HG03025 (cell line): ENCODE results near the gene MRPL30.
"Not testable (repeated sequence)": the region's sequence is repeated elsewhere in the genome, so short reads cannot be mapped to it uniquely, and the experiment has no call there.

Experiments used
- ATAC-seq: cut with Tn5 transposase; IDR thresholded peaks from one replicate; pipeline ENCODE4 v1.9.1; 2021; ENCODE audit warnings: mild to moderate bottlenecking, moderate library complexity; ENCODE audit not compliant: unreplicated experiment, low FRiP score

The MRPL30 gene

DNA sequence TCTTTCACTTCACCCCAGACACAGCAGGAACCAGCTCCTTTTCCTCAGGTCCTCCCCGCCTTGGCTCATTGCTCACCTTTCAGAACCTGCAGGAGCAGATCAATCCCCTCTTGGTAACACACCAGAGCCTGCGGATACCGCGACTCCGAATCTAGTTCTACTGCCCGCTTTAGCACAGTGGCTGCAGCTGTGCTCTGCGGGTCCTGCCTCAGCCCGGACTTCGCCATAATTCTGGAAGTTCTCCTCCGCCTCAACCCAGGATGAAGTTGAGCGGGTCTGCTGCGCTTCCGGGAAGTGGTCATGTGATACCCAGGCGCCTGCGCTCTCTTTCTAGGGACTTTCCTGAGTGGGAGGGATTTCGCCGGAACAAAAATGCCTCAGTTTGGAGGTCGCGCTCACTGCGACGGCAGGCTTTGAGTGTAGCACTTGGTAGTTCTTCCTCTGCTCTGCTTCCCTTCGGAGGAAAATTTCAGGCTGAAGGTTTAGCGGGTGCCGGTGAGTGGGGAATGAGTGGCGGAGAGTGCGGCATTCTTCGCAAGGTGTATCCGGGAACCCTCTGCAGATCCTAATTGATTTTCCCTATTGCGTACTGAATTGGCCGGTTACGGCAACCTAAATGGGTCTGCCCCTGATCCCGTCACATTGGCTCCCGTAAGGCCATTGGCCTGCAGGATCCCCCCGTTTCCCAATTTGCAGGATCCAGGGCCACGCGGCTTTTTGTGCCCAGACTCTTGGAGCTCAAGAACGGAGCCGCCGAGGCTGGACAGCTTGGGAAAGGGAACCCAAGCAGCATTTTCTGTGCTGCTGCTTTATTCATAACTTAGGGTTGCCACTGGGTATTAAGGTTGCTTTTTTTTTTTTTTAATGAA lies at the start of gene MRPL30, which contains the start of gene MITD1:
Gene MRPL30, plus strand, starts transcription at position 430 of the 869 bp plus-strand sequence. CDS start 5,020 bp downstream, outside the sequence.
Gene MITD1, minus strand, starts transcription at position 304 of the 869 bp plus-strand sequence. Its CDS starts 77 bp downstream, at position 227.
- peak; percentile 93 for ATAC-seq

DNA sequence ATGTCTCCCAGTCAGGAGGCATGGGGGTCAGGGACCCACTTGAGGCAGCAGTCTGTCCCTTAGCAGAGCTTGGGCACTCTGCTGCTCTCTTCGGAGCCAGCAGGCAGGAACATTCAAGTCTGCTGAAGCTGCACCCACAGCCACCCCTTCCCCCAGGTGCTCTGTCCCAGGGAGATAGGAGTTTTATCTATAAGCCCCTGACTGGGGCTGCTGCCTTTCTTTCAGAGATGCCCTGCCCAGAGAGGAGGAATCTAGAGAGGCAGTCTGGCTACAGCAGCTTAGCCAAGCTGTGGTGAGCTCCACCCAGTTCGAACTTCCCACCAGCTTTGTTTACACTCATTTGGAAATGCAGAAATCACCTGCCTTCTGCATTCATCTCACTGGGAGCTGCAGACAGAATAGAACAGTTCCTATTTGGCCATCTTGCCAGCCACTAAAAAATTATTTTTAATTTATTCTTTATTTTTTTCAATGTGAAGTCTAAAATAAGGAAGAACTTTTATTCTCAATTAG lies 45.9 kb upstream of the MRPL30 start:
- not testable (repeated sequence) for ATAC-seq

DNA sequence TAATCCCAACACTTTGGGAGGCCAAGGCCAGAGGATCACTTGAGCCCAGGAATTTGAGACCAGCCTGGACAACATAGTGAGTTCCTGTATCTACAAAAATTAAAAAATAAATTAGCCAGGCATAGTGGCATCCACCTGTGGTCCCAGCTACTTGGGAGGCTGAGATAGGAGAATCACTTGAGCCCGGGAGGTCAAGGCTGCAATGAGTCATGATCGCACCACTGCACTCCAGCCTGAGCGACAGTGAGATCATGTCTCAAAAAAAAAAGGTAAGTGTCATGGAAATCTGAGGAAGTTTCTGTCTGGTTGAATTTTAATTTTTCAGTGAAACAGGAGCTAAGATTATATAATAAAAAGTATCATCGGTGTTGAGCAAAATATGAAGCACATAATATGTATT lies 42.0 kb upstream of the MRPL30 start:
- no peak for ATAC-seq

DNA sequence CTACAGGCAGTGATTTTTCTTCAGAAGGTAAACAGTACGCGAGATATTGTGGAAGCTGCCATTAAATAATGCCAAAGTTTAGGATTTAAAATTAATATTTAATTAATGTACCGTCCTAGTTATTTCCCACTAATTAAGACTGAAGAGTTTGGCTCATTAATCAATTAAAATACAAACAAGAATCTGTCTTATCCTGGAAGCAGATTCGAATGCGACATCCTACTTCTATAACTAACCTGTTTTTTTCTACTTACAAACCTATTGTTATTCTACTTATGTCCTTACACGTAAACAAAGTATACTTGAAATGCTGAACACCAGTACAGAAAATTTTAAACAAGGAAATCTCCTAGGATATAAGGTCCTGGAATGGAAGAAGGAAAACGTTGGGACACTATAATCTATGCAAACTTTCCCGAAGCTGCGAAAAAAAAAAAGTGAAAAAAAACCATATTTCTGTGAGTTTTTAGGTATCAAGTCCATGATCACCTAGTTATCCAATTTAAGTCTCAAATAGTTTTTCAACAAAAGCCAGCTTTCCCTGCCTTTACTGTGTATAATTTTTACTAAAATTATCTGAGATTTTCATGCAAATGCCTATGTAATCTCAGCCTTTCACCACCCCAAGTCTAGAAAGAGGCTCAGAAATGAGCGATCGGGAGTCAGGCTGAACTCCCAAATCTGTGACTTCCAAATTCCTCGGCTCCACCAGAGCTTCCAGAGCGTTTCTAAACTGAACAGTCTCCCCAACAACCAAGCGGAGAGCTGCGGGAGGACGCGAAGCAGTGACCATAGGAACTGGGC lies 40.7 kb upstream of the MRPL30 start:
- ATAC-seq: no peak

DNA sequence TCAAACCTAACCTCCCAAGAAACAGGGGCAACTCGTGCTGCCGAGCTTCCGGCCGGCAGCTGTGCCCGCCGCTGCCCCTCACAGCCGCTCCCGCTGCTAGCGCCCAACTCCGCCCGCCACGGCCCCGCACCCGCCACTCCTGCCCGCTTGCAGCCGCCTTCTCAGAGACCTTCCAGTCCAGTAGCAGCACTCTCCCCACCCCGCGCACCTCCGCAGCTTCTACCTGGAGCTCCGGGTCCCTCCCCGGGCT lies 40.2 kb upstream of the MRPL30 start:
- peak; percentile 31 for ATAC-seq

DNA sequence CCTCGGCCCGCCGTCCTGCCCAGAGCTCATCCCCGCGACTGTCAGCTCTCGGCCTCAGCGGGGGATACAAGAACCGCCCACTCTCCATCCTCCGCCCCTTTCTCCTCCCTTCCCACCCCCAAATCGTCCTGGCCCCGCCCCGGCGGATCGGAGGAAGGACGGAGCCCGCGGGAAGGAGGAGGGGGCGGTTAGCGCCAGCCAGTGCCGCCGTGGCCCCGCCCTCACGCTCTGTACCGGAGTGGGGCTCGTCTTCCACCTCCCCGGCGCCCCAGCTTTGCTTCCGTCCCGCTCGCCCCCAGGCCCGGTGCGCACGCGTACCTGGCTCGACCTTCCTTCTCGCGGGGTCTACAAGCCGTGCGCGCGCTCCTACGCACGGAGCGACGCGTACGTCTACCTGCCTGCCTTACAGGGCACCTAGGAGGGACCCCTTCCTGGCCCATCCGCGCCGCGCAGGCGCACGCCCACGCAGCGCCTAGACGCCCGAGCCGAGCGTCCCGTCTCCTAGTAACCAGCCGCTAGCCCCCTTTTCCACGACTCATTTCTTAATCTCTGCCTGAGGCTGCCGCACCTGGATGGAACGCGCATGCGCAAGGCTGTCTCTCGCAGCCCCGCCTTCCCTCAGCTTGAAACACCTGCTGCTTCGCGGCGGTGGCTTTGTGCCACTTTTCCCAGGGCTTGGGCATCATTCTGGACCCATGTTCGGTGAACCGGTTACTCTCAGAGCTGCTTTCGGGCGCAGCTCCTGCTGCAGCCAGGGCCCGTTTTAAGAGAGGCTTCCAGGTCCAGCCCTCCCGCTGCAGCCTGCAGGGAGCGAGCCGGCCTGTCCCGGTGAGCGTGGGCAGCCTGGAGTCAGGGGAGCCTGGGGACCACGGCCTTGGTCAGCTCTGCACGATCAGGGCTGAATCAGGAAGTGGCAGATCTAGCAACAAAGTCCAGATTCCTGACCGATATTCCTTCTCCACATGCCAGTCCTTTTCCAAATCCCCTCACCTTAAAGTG lies 39.6 kb upstream of the MRPL30 start, which contains the start of gene C2orf15:
Gene C2orf15, plus strand, starts transcription at position 598 of the 999 bp plus-strand sequence. CDS start 8,852 bp downstream, outside the sequence.
- ATAC-seq: peak; percentile 93

DNA sequence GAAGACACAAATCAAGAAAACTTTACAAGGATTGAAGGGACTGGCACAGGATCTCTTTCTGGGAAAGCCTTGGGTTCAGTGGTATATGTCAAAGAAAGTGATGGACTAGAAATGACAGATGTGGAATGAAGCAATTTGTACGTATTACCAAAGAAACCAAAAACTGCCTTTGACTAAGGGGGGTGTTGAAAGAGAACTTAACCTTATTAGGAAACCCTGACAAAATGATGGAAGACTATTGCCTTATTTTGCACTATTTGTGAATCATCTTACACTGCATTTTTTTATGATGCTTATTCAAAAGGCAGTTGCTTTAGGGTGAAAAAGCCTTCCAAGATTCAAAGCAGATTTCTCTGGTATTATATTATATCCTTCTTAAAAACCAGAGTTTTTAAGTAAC lies 30.3 kb upstream of the MRPL30 start:
- ATAC-seq: no peak

DNA sequence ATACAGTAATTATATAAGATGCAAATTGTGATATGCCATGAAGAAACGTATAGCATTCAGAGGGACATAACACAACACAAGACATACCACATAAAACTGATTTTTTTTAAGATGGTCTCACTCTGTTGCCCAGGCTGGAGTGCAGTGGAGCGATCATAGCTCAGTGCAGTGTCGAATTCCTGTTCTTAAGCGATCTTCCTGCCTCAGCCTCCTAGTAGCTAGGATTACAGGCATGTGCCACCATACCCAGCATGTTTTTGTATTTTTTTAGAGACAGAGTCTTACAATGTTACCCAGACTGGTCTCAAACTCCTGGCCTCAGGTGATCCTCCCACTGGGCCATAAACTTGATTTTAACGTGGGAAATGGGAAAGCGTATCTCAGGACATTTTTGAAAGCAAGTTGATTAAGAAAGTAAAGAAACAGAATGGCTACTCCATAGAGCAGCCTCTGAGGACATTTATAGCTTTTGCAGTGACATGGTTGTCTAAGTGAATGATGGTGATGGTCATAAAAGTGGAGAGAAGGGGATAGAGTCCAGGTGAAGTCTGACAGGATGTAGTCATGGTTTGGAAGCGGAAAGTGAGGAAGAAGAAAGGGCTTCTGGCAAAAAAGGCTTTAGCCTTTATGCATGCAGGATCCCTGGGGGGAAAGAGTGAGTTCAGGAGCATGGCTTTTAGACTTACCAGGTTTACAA lies 28.6 kb upstream of the MRPL30 start:
- no peak for ATAC-seq

DNA sequence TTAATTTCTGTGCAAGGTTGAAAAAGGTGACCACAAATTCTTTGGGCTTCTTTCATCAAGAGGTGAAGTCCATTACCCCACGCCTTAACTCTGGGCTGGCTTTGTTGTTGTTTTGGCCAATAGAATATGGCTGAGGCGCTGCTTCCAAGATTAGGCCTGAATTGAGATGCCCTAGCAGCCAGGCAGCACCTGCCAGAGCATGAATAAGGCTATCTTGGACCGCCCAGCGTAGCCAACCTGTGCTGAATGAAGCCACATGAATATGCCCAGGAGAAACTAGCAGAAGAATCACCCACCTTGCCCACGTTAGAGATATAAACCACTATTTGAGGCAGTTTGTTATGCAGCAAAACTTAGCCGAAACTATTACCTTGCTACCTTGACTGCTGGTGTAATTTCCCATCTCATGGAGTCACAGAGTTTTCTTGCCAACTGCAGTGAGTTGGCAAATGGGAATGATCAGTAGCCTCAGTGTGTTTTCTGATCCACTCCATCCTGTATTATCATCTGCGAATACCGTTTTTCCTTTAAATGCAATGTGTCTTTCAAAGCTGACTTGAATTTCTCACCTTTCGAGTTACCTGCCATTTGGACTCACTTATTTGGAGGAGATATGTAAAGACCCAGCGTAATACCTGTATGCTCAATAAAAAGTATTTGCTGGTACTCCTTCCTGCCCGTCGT lies 26.9 kb upstream of the MRPL30 start:
- no peak for ATAC-seq

DNA sequence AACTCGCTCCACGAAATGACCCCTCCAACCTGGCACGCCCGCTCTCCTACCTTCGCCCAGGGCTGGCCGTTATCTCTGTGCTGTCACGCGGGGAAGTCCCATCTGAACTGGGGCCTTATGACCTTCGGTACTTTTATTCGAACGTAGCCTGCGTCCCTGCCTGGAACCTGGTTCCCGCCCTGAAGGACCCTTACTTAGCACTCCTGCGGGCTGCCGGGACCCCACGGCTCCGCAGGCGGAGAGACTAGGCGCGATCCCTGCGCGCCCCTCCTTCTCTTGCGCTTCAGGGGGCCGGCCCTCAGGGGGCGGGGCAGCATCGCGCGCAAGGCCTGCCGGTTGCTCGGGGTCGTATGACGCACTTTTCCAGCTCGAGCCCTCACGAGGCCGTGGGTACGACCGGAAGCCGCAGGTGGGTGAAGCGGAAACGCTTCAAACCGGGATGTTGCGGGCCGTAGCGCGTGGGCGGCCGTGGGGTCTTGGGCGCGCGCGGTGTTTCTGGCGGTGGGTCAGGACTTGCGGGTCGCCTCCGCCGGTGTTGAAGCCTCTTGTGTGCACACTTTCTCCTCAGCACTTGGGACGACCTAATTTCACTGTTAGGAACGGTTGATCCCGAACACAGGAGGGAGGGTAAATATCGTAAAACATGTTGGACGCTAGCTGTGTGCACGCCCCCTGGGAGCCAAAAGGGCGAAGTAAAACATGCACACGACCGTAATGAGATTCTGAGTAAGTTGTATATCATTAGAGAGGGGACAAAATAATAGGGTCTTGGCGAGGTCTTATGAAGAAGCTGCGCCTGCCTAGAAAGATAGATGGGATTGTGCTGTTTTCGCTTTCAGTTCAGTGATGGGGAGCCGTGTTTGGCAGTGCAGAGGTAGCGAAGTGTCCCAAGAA lies 26.1 kb upstream of the MRPL30 start, which contains the start of the genes LIPT1 and TSGA10:
Gene LIPT1, plus strand, starts transcription at position 325 of the 894 bp plus-strand sequence. CDS start 6,991 bp downstream, outside the sequence.
Gene TSGA10, minus strand, starts transcription at position 300 of the 894 bp plus-strand sequence. CDS start 45,503 bp downstream, outside the sequence.
- ATAC-seq: peak; percentile 93

DNA sequence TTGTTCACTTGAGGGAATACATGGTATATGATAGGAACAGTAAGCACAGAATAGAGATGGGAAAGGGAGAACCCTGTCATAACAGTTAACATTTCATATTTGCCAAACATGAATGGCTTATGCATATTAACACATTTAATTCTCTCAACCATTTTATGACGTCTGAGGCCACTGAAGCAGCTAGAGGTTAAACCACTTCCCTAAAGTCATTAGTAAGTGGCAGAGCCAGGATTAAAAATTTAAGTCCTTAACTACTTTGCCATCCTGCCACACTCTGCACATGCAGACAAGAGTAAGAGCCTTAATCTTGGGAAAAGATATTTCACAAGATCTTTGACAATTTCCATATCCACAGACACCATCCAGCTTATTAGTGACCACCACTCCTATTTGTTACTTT lies 24.1 kb upstream of the MRPL30 start:
- no peak for ATAC-seq

DNA sequence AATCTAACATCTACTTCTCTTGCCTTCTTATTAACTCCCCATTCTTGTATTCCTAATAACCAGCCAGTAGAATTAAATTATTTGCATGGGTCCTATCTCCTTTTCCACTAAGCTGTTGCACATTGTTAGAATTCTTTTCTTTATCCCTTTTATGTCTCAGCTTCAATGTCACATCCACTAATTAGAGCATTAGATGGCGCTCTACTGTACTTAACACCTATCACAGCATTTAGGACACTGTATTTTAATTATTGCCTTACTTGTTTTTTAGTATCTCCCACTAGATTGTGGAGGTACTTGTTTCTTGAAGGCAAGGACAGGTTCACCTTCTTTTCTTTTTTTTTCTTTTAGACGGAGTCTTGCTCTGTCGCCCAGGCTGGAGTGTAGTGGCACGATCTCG lies 22.4 kb upstream of the MRPL30 start:
- no peak for ATAC-seq

DNA sequence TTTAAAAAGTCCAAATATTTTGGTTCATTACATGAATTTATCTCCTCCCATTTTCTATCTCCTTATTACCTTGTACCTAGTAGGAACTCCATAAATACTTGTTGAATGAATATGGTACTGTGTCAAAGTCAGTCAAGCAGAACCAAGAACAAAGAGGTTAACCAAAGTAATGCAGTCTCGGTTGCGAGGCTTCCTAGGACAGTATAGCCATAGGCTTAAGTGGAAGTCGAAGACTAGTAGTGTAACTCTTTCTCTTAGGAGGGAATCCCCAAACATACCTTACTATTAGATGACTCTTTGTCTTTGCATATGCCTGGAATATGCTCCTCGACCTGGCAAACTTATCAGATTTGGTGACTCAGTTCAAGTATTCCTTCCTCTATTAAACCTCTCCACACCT lies 21.4 kb upstream of the MRPL30 start:
- ATAC-seq: no peak

DNA sequence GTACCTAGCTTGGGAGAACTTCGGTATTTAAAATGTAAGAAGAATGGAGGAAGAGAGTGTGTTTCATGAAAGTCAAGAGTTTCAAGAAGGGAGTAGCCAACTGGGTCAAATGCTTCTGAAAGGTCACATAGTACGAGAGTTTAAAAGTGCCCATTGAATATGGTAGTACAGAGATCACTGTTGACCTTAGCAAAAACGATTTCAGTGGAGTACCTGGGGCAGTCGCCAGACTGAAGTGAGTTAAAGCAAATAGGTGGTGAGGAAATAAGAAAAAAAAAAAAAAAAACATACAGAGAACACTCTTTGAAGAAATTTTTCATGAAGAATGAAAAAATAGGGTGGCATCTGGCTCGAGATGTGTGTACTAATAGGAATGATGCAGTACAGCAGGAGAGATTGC lies 14.8 kb upstream of the MRPL30 start:
- no peak for ATAC-seq

DNA sequence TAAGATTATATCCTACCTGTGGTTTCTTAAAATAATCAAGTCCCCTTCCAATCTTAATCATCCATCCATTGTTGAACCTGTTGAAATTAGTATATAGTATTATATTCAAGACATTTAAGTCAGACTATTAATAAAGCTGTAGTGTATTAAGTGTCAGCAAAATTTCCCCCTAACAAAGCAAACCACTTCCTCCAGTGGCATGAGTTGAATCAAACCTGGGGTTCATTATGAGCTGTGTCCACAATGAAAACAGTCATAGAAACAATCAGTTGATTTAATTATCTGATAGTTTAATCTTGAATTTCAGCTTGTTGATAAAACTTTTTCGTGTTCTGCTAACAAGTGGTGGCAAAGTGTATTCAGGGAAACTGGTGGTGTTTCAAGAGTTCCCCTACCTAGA lies 11.4 kb upstream of the MRPL30 start:
- ATAC-seq: no peak

DNA sequence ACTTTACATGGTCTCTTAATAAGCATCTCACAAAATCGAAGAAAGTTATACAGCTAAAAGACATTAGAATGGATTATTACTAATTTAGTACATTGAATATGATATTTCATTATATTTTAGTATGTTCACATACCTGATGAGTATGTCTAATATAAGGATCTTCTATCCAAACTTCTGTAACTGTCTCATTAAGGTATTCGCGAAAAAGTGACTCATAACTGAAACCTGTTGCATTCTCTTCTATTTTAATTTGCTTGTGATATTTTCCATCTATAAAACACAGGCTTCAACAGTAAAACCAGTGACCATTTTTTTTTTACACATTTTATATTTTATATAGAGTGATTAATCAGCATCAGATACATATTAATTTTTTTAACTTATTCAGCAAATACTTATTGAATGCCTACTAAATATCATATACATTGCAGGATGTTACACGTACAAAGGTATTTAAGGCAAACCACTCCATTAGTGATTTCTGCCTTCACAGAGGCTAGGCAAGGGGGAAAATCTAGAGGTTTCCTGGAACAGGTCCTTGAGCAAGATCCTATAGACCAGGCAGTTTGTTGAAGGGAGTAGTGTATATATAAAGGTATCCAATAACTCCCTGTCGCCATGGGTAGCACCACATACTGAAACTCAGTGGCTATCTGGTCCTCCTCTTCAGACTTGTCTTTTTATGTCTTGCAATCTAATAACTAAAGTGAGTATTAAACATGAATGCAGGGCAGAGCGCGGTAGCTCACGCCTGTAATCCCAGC lies 9.4 kb upstream of the MRPL30 start:
- no peak for ATAC-seq

DNA sequence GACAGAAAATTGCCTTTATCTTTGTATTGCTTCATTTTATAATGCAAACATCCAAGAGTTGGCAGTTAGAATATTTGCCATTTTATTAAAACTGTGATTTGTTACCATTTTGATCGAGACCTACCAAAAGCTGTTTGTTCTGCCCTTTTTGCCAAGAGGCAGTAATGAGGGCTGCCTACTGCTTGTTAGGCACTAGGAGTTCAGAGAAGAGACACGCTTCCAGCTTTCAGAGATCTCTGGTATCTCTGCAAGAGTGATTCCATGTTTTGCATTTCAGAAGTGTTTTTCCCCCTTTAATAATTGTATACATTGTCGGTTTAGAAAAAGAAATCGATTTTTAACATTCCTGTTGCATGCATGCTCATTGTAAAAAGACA lies 628 bp downstream of the MRPL30 start:
- ATAC-seq: no peak
